Forelimb muscle (tissue), 1 donor: Measurements from ENCODE around the gene EBPL. TPM values are rescaled to one million over a fixed set of nuclear protein-coding genes. Genes with fewer than 3 reads are reported as not detected.
"Not testable (repeated sequence)": the region's sequence is repeated elsewhere in the genome, so short reads cannot be mapped to it uniquely, and the experiment has no call there.

Source experiments
- DNase-seq: peaks from one replicate; pipeline ENCODE4 v3.0.0-alpha.2; 2013; ENCODE audit warnings: low read depth
- polyA plus RNA-seq: library from polyadenylated mRNA; unstranded; fragments of 120-200 nt; gene quantifications from one replicate; pipeline ENCODE4 v1.2.1, GENCODE V29; 2013; ENCODE audit not compliant: insufficient read length

The EBPL gene
- polyA plus RNA-seq, 1 donor, result 19.8 TPM

- no peak for DNase-seq
Observed at GRCh38 chr13:49635599-49636433, 55.5 kb downstream of the EBPL start.

- no peak for DNase-seq
Observed at GRCh38 chr13:49633710-49634109, 57.6 kb downstream of the EBPL start.

GRCh38 chr13:49632156-49632555, 59.1 kb downstream of the EBPL start:
- no peak for DNase-seq

GRCh38 chr13:49630580-49630979, 60.7 kb downstream of the EBPL start:
- no peak for DNase-seq

GRCh38 chr13:49629947-49630346, 61.3 kb downstream of the EBPL start:
- no peak for DNase-seq

GRCh38 chr13:49629196-49629938, 61.9 kb downstream of the EBPL start:
- no peak for DNase-seq

- DNase-seq, result no peak
Observed at GRCh38 chr13:49627831-49628652, 63.2 kb downstream of the EBPL start, which contains the start of gene ARL11. Gene ARL11 (plus strand): TSS chr13:49628507. CDS start chr13:49630448, 1,941 bp downstream.

GRCh38 chr13:49625392-49626079, 65.8 kb downstream of the EBPL start:
- no peak for DNase-seq

GRCh38 chr13:49624229-49624628, 67.1 kb downstream of the EBPL start:
- DNase-seq, result no peak

GRCh38 chr13:49622174-49622946, 68.9 kb downstream of the EBPL start:
- DNase-seq, result no peak

- no peak for DNase-seq
Observed at GRCh38 chr13:49620170-49620621, 71.1 kb downstream of the EBPL start.

GRCh38 chr13:49616676-49617065, 74.6 kb downstream of the EBPL start:
- DNase-seq, result no peak

GRCh38 chr13:49615836-49616675, 75.2 kb downstream of the EBPL start:
- DNase-seq, result no peak

GRCh38 chr13:49612042-49612441, 79.2 kb downstream of the EBPL start:
- not testable (repeated sequence) for DNase-seq

Other genes starting within 250 kb of the EBPL start
- 4.2 TPM for gene CAB39L, start 247.4 kb downstream of the EBPL start, polyA plus RNA-seq
- gene SETDB2, start 247.2 kb downstream of the EBPL start, polyA plus RNA-seq, result 8.1 TPM
- 21.5 TPM for gene PHF11, start 195.5 kb downstream of the EBPL start, polyA plus RNA-seq
- 18.3 TPM for gene RCBTB1, start 105.9 kb downstream of the EBPL start, polyA plus RNA-seq
- gene ARL11, start 63.0 kb downstream of the EBPL start, polyA plus RNA-seq, result 0.40 TPM
- 40.0 TPM for gene KPNA3, start 101.2 kb upstream of the EBPL start, polyA plus RNA-seq
- 9.4 TPM for gene SPRYD7, start 244.9 kb upstream of the EBPL start, polyA plus RNA-seq